ENCODE results near the gene ATXN3L.

- no peak for TF ChIP-seq POLR2A (IDR thresholded peaks at IDR 0.05)
- no peak for TF ChIP-seq CTCF (IDR thresholded peaks at IDR 0.05 in 4 of 5, conservative IDR thresholded peaks at IDR 0.05 in 1 of 5)
These were observed 42.9 kb downstream of the ATXN3L start for GRCh38 chrX:13276991-13277390.

Data from gastrocnemius medialis (tissue), 4 donors.